Measurements from ENCODE around the gene NKIRAS2. TPM values are rescaled to one million over a fixed set of nuclear protein-coding genes. Genes with fewer than 3 reads are reported as not detected.
A peak's percentile ranks its signal among the peaks of the same experiment; 100 is the strongest.
"Not testable (repeated sequence)": the region's sequence is repeated elsewhere in the genome, so short reads cannot be mapped to it uniquely, and the experiment has no call there.

Gene NKIRAS2
- total RNA-seq, 1 experiment from 2014 or later: 55.0 TPM

DNA sequence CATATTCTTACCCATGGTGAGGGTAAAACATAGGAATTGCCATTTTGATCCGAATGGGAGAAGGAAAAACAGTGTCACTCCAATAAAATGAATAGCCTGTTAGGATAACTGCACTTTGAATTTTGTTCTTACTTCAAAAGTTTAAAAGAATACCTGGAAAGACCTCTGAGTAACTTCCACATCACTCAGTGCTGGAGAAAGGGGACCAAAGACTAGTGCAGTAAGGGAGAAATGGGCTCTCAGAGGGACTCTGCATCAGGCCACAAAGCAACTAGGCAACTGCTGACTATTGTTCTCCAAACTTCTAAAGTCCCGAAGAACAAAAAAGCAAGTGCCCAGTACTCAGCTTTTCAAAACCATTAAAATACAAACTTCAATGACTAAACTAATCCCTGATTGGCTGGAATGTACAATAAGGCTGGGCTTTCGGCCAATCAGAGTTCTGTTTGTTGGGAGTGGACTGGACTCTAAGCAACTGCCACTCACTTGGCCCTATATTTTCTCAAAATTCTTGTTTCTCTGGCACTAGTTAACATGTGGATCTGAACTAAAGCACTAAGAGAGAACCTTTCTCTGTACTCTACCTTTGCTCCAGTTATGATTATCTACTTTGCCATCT lies 8.9 kb upstream of the NKIRAS2 start:
- TF ChIP-seq CTCF (IDR thresholded peaks at IDR 0.05; ENCODE audit: insufficient read depth in 1 of 2, low read depth in 1 of 2, low read length in 1 of 2, severe bottlenecking in 1 of 2, unreplicated experiment in 1 of 2): no peak
- H3K4me1 Mint-ChIP-seq (ENCODE audit: low read depth, unreplicated experiment): peaks cover 11% of the 10 kb centered on the region
- Histone ChIP-seq H3K4me3 (ENCODE audit: low read depth, low read length) (no peak overlapping the region), H3K4me1 (peaks cover 19% of the 10 kb centered on the region; the same call in 1 of the 2 replicates), H3K36me3 (ENCODE audit: control insufficient read depth, insufficient read depth, low read length) (no peaks in the 10 kb centered on the region; the same call in 1 of the 2 replicates), H3K9me3 (no peaks in the 10 kb centered on the region), H3K27me3 (replicated peaks; ENCODE audit: control insufficient read depth, insufficient read depth, low read length) (no peaks in the 10 kb centered on the region)
- peaks cover 36% of the 10 kb centered on the region for H3K36me3 Mint-ChIP-seq (ENCODE audit: insufficient read depth, unreplicated experiment)
- intact Hi-C loops (cut with micrococcal nuclease; ENCODE audit: unreplicated experiment): no loop called here
- H3K27ac Mint-ChIP-seq (ENCODE audit: unreplicated experiment): peak overlapping the region; percentile 39
- CTCF ChIA-PET: no interaction called here
- H3K9me3 Mint-ChIP-seq (ENCODE audit: unreplicated experiment): no peaks in the 10 kb centered on the region
- no peaks in the 10 kb centered on the region for H3K27me3 Mint-ChIP-seq (ENCODE audit: insufficient read depth, unreplicated experiment)
- no TSS peak for BruUV-seq (replicated peaks)
- POLR2A ChIA-PET: no interaction called here
- no peak overlapping the region for H3K4me3 Mint-ChIP-seq (ENCODE audit: unreplicated experiment)
- peak in 1 of 2 experiments; percentile 46 for DNase-seq

DNA sequence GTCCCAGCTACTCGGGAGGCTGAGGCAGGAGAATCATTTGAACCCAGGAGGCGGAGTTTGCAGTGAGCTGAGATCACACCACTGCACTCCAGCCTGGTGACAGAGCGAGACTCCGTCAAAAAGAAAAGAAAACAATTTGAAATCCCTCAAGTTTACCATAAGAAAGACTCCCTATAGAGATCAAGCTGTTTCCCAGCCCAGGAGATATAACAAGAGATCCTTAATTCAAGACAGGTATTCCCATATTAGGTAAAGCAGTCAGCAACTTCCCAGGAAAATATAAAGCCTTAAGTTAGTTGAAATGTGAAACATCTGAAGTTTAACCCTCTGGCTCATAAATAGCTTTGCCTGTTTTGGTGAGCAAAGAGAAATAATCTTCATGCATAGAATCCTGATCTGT lies 7.5 kb upstream of the NKIRAS2 start:
- H3K27ac Mint-ChIP-seq (ENCODE audit: unreplicated experiment): peak overlapping the region; percentile 39
- H3K4me3 ChIP-seq (ENCODE audit: low read depth, low read length); CTCF ChIA-PET; H3K4me3 Mint-ChIP-seq (ENCODE audit: unreplicated experiment); H3K36me3 ChIP-seq (ENCODE audit: control insufficient read depth, insufficient read depth, low read length); H3K9me3 Mint-ChIP-seq (ENCODE audit: unreplicated experiment); DNase-seq; BruUV-seq (replicated peaks); intact Hi-C loops (cut with micrococcal nuclease; ENCODE audit: unreplicated experiment); H3K9me3 ChIP-seq; H3K27me3 ChIP-seq (replicated peaks; ENCODE audit: control insufficient read depth, insufficient read depth, low read length); H3K27me3 Mint-ChIP-seq (ENCODE audit: insufficient read depth, unreplicated experiment): not testable (repeated sequence)
- peaks cover 11% of the 10 kb centered on the region for H3K4me1 Mint-ChIP-seq (ENCODE audit: low read depth, unreplicated experiment)
- POLR2A ChIA-PET: interaction anchor here (0.5 kb wide), 1 partner anchor 275 kb away, joined by 3 read pairs; no protein-coding TSS in a partner anchor
- H3K4me1 ChIP-seq: peaks cover 20% of the 10 kb centered on the region; the same call in 1 of the 2 replicates
- H3K36me3 Mint-ChIP-seq (ENCODE audit: insufficient read depth, unreplicated experiment): peaks cover 47% of the 10 kb centered on the region

GRCh38 chr17:42013740-42014139 lies 6.2 kb upstream of the NKIRAS2 start:
- DNase-seq; BruUV-seq (replicated peaks); H3K9me3 Mint-ChIP-seq (ENCODE audit: unreplicated experiment); H3K27me3 ChIP-seq (replicated peaks; ENCODE audit: control insufficient read depth, insufficient read depth, low read length); H3K9me3 ChIP-seq; CTCF ChIA-PET; H3K4me3 ChIP-seq (ENCODE audit: low read depth, low read length); H3K4me3 Mint-ChIP-seq (ENCODE audit: unreplicated experiment); H3K27me3 Mint-ChIP-seq (ENCODE audit: insufficient read depth, unreplicated experiment); intact Hi-C loops (cut with micrococcal nuclease; ENCODE audit: unreplicated experiment); POLR2A ChIA-PET; H3K36me3 ChIP-seq (ENCODE audit: control insufficient read depth, insufficient read depth, low read length): not testable (repeated sequence)
- H3K4me1 ChIP-seq: peaks cover 28% of the 10 kb centered on the region; the same call in 1 of the 2 replicates
- H3K27ac Mint-ChIP-seq (ENCODE audit: unreplicated experiment): peak overlapping the region; percentile 23
- H3K4me1 Mint-ChIP-seq (ENCODE audit: low read depth, unreplicated experiment): peaks cover 17% of the 10 kb centered on the region
- H3K36me3 Mint-ChIP-seq (ENCODE audit: insufficient read depth, unreplicated experiment): peaks cover 55% of the 10 kb centered on the region

DNA sequence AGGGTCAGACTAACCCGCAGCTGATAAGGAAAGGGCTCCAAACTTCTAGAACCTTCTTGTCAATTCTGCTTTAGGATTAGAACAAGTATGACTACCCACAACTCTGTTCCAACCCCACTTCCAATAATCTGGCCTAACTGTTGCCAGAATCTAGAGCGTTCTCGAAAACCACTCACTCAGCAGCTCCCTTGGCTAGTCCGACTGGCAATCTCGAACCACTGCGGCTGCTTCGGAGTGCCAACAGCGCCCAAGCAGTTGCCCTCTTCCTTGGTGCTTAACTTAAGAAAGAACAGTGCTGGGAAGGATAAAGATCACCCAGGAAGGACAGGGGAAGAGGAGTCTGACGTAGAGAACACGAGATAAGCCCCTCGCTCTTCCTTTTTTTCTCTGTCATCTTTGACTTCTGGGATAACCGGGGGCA lies 3.5 kb upstream of the NKIRAS2 start:
- Histone ChIP-seq H3K9me3 (no peaks in the 10 kb centered on the region), H3K4me3 (ENCODE audit: low read depth, low read length) (peak overlapping the region; percentile 95), H3K27me3 (replicated peaks; ENCODE audit: control insufficient read depth, insufficient read depth, low read length) (no peaks in the 10 kb centered on the region), H3K36me3 (ENCODE audit: control insufficient read depth, insufficient read depth, low read length) (peaks cover 1% of the 10 kb centered on the region; the same call in 1 of the 2 replicates), H3K4me1 (peaks cover 20% of the 10 kb centered on the region)
- DNase-seq: peak in 1 of 2 experiments; percentile 34
- H3K27me3 Mint-ChIP-seq (ENCODE audit: insufficient read depth, unreplicated experiment): no peaks in the 10 kb centered on the region
- H3K4me1 Mint-ChIP-seq (ENCODE audit: low read depth, unreplicated experiment): peaks cover 24% of the 10 kb centered on the region
- H3K36me3 Mint-ChIP-seq (ENCODE audit: insufficient read depth, unreplicated experiment): peaks cover 51% of the 10 kb centered on the region
- ChIA-PET CTCF (interaction anchor here (0.6 to 1.5 kb wide), 4 partner anchors 13 to 428 kb away, joined by 3 to 10 read pairs (median 6); no protein-coding TSS in a partner anchor), POLR2A (interaction anchor here (3.5 kb wide), 2 partner anchors 13 to 50 kb away, joined by 27 to 40 read pairs; partner anchors contain the start of gene CNP)
- peak overlapping the region; percentile 88 for H3K4me3 Mint-ChIP-seq (ENCODE audit: unreplicated experiment)
- H3K27ac Mint-ChIP-seq (ENCODE audit: unreplicated experiment): peak overlapping the region; percentile 99
- intact Hi-C loops (cut with micrococcal nuclease; ENCODE audit: unreplicated experiment): loop anchor here (2.0 kb wide), 2 partner anchors 14 to 50 kb away; partner anchors contain the start of gene CNP
- no peak for TF ChIP-seq CTCF (IDR thresholded peaks at IDR 0.05; ENCODE audit: insufficient read depth in 1 of 2, low read depth in 1 of 2, low read length in 1 of 2, severe bottlenecking in 1 of 2, unreplicated experiment in 1 of 2)
- H3K9me3 Mint-ChIP-seq (ENCODE audit: unreplicated experiment): no peaks in the 10 kb centered on the region
- BruUV-seq (replicated peaks): no TSS peak

Data from Caco-2 (cell line).